Stimulated activated CD4-positive, alpha-beta T cell treated with anti-CD3 and anti-CD28 coated beads, Interleukin-15, amount 100 ng/mL, for 1 hour (primary cell): ENCODE measurements around the gene MCF2L2.
"Not testable (repeated sequence)": the region's sequence is repeated elsewhere in the genome, so short reads cannot be mapped to it uniquely, and the experiment has no call there.

ENCODE experiments used
- DNase-seq, 2 donors: peaks; one replicate each; pipeline ENCODE4 v3.0.0-alpha.2; 2020; ENCODE audit warnings: low read depth in 1 of 2, low spot score in 1 of 2

MCF2L2 gene

DNA sequence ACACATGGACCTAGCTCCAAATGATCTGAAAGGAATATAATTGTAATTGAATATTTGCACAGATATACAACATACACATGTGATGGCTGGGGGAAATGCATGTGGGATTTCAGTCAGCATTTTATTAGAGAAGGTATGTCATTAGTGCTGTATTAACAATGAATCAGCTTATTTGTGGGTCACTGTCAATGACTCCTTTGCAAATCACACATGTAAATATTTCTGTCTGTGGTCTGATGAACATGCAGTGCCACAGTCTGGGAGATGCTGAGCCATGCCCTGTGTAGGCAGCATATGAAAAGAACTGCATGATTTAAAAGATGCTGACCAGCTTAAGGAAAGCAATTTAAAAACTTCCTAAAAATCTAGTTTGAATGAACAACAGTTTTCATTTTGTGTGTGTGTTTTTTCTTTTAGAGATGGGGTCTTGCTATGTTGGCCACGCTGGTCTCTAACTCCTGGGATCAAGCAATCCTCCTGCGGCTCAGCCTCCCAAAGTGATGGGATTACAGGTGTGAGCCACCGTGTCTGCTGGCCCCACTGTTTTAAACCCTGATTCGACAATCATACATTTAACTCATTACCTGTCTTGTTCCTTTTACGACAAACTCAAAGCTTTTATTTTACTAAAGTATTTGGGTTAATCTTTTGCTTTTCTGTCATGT is 176.2 kb downstream of the MCF2L2 start:
- DNase-seq: no peak

DNA sequence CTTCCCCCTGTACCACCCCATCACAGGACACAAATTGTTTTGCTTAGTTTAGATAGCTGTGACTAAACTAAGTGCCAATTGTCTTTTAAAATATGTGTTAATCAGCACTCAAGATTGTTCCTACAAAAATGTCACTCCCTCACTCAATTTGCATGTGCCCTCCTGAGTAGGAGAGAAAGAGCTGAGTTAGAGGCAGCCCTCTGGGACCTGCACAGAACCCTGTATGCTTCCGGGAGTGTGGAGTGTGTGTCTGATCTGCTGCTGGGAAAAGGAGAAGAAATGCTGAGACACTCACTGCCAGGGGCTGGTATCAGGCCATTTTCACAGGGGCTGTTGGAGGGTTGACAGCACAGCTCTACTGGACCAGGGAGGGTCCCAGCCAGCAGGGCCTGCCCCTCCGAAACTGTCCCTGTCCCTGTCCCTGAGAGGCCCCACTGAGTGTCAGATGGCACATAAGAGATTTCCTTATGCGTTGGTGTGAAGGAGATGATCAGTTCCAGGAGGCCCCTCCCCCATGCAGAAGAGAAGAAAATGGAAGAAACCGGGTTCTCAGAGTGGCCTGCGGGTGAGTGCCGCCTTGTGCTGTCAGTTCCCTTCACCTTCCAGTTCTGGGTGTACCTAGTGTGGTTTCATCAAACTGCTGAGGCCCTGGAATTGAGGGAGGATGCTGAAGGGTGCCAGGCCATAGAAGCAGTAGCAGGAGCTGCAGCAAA is 179.3 kb downstream of the MCF2L2 start:
- DNase-seq: no peak

DNA sequence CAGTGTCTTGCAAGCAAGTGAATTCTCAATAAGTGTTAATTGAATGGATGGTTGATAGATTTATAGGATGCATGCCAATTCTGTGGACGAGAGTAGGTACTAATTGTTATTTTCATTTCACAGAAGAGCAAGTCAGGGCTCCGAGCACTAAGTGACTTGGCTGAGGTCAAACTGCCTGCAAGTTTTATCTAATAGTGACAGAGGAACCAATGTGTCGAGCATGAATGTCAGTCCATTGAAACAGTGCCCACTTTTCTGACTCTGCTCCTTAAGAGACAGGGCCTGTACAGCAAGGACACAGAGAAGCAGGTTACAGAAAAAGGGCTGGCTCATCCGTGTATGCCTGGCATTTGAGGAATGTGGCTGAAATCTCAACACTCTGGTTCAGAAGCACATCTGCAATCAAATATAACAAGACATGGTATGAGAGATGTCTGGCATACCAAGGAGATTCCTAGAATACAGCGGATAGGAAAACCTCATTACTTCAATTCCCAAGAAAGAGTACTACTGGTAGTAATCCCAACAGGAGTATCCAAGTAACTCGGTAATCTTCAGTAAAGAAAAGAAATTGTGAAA is 181.3 kb downstream of the MCF2L2 start:
- DNase-seq: no peak

DNA sequence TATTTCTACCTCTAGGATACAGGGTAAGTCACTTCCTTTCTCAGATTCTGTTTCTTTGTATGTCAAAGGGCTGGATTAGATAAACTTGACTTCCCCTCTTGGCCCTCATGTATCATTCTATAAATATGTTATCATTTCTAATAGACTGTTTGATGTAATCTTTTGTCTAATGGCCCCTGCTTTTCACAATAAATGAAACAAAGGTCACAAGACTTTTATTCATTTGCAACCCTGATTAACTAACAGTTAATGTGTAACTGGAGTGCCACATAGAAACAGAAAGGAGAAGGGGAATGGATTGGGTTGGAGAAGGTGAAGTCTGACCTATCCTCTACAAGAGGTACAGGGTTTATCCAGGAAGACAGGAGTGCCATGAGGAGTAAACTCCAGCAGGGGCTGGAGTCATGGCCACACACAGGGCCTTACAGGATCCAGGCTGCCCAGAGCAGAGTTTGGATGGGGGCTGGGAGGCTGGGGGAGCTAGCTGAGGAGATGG is 183.4 kb downstream of the MCF2L2 start:
- DNase-seq: no peak

DNA sequence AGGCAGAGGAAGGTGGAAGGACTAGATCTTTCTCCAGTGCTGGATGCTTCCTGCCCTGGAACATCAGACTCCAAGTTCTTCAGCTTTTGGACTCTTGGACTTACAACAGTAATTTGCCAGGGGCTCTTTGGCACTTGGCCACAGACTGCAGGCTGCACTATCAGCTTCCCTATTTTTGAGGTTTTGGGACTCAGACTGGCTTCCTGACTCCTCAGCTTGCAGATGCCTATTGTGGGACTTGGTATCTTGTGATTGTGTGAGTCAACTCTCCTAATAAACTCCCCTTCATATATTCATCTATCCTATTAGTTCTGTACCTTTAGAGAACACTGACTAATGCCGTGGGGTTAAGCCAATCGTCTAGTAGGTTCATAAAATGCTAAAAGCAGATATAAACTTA is 184.2 kb downstream of the MCF2L2 start:
- DNase-seq: no peak

DNA sequence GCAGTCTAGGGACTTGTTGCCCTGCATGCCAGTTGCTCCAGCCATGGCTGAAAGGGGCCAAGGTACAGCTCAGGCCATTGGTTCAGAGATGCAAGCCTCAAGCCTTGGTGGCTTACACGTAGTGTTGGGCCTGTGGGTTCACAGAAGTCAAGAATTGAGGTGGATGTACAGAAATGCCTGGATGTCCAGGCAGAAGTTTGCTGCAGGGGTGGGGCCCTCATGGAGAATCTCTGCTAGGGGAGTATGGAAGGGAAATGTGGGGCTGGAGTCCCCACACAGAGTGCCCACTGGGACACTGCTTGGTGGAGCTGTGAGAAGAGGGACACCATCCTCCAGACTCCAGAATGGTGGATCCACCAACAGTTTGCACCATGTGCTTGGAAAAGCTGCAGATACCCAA is 186.0 kb downstream of the MCF2L2 start:
- DNase-seq: no peak

DNA sequence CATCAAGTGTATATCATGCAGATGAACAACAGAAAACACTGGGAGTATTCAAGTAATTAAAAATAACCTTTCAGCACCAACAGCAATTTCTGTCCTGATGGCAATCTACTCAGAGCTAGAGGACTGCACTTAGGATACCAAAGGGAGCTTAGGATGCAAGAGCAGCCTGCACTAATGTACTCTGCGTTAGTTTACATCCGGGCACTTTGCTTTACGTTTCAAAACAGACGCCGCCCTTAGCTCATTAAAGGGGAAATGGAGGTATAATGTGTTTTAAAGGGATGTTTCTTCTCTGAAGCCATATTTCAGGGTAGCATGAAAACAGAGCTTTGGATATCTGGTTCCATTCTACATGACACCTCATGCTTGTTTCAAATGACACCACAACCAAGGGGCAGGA is 189.4 kb downstream of the MCF2L2 start:
- DNase-seq: no peak

DNA sequence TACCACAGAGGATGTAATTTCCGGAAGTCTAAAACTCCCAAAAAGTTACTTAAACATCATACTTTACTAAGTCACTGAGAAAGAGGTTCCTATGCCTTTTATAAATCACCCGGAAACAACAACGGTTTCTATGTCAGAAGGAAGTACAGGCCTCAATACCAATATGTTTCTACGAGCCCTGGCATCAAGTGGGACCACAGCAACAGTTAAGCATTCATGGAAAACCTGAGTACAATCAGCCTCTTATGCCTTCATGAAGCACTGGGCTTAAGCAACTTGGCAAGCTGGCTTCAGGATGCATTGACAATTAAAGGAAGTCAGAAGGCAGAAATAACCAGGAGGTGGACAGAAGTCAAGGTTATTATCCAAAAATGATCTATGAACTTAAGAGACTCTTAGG is 194.5 kb downstream of the MCF2L2 start:
- no peak for DNase-seq

DNA sequence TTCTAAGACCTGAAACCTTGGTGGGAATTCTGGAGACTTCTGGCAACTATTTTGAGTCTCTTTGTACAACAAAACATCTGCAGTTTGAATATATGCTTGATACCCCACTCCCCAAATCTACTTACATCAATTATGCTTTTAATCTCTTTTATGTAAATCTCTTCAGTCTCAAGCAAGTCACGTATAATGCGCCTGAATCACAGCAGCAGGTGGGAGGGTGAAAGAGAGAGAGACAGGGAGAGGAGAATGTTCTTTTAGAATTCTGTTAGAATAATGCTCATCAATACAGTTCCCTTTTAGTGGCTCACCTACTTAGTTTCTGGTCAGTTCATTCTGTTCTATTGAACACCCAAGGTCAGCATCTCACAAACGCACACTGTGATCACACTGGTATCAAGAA is 197.6 kb downstream of the MCF2L2 start:
- DNase-seq: no peak

DNA sequence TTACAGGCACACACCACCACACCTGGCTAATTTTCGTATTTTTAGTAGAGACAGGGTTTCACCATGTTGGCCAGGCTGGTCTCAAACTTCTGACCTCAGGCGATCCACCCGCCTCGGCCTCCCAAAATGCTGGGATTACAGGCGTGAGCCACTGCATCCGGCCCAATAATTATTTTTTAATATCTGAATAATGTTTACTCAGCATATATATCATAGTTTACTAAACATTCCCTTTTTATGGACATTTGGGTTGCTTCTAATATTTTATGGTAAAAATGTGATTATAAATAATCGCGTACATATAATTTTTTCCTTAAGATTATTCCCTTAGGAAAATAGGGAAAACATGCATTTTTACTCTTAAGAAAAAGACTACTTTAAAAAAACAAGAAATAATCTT is 198.2 kb downstream of the MCF2L2 start:
- DNase-seq: not testable (repeated sequence)

DNA sequence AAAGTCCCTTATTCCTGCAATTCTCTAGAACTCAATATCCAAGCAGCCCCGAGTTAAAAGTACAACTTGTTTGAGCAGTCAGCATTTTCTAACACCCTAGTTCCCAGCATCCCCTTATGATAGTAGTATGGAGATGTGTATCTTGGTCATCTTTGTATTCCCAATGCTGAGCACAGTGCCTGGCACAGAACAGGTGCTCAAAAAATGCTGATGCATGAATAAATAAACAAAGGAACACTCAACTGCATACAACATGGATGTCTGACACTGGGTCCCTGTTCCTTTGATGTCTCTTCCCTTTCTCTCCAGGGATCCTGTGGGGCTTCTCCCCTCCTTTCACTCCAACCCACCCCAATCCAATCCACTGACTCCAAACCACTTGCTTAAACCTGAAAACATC is 199.2 kb downstream of the MCF2L2 start:
- no peak for DNase-seq

DNA sequence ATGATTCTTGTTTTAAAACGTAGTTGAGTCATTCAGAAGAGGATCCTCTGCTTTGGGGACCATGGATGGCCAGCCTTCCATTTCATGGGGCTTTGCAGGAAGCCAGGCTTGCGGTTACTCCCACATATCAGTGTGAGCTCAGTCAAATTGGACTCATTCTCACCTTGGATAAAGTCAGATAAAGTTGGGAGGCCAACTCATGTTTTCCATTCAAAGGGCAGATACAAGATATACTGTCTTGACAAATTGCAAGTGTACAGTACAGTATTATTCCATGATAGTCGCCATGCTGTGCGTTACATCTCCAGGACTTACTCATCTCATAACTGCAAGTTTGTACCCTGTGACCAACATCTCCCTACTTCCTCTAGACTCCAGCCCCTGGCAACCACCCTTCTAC is 200.8 kb downstream of the MCF2L2 start:
- DNase-seq: no peak

DNA sequence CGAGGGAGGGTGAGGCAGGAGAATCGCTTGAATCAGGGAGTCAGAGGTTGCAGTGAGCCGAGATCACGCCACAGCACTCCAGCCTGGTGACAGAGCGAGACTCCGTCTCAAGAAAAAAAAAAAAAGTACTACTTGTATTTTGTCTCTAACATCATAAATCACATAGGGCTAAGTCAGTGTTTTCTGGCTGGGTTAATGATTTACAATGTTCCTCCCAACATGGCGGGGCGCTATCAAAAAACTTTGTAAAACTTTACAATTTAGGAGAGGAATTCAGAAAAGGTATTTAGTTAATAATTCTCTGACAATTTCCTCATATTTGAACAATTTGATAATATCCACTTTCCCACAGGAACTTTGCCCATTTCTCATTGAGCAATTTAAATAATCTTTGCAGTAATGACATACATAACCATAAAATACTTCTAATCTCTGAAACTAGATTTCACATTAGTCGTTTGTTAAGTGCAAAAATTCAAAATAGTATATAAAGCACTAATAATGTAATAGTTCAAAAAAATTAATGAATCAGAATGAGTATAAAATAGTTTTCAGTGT is 202.0 kb downstream of the MCF2L2 start:
- no peak for DNase-seq

DNA sequence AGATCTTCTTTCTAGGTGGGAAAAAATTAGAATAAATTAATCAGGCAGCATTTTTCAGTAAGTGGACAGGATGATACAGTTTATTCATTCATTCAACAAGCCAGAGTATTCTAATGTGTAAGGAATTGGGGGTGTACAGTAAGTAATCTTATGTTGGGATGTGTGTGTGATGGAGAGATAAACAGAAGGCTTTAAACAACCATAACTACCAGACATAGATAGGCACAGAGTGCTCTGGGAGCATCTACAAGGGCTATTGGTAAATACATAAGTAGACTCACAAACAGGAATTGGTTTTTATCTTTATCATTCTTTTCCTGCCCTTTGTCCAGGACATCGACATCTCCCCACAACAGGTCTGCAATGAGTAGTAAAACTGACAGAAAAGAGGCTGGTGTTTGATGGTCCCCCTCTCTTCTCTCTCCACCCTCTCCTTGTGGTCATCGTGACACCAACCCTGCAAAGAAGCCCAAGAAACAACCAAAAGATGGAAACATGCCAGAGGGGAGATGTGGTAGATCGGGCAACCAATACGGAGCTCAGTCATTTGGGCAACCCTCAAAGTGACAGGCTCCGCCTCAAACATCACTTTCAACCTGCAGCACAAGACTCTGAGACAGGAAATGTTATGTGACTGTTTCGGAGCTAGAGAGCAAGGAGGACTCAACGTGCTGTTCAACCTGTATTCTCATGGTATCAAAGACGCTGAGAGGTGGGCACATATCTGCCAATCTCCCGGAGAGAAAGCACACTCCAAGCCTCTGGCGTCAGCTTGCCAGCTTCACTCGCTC is 204.0 kb downstream of the MCF2L2 start:
- DNase-seq: no peak

DNA sequence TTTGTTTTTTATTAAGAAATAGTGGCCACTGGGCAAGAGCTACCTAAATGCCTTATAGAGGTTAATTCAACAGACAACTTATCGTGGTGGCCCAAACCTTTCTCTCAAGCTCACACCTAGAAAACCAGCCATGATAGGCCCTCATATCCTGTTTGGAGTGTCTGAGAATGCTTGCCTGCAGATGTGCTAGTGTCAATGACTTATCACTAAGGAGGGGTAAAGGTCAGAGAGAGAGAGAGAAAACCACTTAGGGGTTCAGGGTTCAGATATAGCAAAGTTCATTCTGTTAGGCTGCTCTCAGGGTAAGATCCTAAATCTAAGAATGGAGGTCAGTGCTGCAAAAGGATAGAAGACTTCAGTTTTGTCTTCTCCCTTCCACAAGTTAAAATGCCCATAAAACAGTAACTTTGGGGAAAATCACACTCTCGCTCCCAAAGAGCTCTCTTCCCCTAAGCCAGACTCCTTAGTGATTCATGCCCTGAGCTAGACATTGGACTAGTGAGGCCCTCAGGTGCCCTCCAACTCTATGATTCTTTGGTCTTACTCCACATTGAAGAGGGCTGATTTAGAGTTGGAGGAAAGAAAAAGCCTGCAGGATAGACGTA is 205.7 kb downstream of the MCF2L2 start:
- no peak for DNase-seq

DNA sequence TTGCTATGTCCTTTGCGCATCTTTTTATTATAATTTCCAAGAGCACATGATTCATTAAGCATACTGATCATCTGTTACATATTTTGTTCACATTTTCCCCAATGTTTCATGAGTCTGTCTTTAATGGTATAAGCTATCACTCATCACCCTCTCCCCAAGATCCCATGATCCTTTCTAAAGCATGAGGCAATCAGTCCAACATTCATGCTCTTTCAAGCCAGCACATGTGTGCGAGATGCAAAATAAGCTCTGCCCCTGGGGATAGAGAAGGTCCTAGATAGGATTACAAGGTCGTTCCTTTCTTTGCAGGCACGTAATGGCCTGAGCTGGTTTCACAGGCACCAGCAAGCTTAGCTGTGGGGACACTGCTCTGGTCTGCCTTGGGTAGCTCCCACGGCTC is 207.6 kb downstream of the MCF2L2 start:
- no peak for DNase-seq

DNA sequence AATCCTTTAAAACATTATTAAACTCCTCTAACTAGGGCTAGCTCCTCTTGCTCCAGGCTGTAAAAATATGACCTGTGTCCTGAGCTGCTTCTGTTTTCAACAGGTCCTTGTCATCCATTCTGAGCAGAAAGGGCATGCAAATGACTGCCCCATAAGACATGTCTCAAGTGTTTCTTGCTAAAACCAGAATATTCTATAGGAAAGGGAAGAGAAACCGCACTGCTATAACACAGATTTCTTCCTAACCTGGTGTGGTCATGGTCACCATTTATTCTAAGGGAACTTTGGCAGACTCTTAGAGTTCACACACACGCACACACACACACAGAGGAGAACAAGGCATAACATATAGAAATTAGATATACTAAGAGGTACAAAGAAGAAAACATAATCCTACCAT is 209.6 kb downstream of the MCF2L2 start:
- DNase-seq: no peak

DNA sequence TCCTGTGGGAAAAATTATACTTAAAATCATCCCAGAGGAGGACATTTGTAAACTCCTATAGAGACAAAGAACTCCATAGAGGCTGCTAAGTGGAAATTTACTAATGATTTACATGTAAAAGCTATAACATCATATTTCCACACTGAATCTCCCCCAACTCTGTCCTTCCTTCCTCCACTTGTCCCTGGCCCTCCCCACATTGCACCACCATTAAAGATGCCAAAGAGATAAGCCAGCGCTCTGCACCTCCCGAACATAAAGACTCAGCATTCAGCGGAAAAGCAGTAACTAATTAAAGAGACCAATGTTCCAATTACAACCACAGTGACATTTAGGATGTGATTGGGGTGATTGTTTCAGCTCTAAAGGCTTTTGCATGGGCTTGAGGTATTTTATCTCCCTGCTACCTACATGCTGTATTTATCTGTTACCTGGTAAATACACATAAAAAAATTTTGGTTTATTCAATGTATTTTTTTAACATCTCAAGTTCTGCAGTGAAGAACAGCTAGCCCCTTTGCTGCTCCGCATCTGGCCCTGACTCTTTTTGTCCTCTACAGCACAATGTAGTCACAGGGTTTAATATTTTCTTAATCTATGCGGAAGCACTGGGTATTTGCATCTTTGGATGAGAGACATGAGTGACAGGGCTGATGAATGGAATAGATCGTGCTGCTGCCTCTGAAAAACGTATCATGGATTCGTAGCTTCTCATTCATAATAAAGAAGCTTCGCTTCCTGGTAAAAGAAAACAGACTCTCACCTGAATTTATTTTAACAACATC is 210.7 kb downstream of the MCF2L2 start:
- no peak for DNase-seq

DNA sequence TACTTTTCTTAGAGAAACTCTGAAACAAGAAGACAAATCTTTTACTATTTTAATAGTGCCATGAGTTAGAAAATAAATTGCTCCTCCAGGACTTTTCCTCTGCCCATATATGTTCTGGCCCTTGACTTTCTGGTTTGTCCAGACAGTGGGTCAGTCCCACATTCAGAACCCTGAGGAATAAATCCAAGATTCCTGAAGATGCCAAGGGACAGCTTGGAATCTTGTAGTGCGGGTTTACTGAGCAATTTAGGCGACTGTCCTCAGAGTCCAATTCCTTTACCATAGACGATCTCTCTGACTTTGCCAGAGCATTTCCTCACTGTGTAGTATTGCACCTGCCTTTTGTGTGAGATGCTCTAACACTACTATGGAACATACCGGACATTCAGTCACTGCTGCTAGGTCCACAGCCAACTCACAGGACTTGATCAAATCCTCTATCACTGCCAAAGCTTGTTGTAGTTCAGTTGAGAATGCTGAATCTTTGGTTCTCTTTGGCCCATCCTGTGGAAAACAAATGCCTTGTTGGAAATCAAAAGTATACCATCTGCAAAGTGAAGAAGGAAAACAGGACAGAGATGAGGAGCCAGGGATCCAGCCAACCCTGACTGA is 212.7 kb downstream of the MCF2L2 start:
- DNase-seq: no peak

DNA sequence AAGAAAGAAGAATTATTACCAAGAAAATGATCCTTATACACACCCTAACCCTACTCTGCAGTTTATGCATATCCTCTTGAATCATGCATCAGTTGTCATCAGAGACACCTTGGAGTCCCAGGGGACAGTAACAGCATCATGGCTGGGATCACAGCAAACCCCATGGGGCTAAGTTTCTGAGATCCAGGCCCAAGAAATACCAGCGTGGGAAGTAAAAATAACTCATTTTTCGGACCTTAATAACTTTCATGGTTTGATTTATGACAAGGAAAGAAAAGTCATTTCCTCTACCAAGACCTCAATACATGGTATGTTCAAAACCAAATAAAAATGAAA is 214.2 kb downstream of the MCF2L2 start:
- DNase-seq: no peak
